T-cell (primary cell): ENCODE measurements around the gene PDE4DIP. TPM values are rescaled to one million over a fixed set of nuclear protein-coding genes. Genes with fewer than 3 reads are reported as not detected.
"Not testable (repeated sequence)": the region's sequence is repeated elsewhere in the genome, so short reads cannot be mapped to it uniquely, and the experiment has no call there.

Experiments used
- ATAC-seq, 4 experiments: fragments of 200-7000 bp in 3 of 4; fragments of 150-1000 bp in 1 of 4; cut with Tn5 transposase; replicated peaks in 1 of 4; 1 replicate in 3 of 4; 2 replicates in 1 of 4; pipeline ENCODE4 v1.10.0; 2021; ENCODE audit warnings: moderate library complexity in 3 of 4, mild to moderate bottlenecking in 2 of 4, moderate number of reproducible peaks in 1 of 4
- CTCF ChIA-PET, 2 donors: fragments of 300-600 bp; sonication (Branson Sonifier 250); formaldehyde crosslinking; loops; one replicate each; lab custom pipeline; 2022; ENCODE audit warnings: antibody characterized with exemption in 2 of 2; lab: Charles Lee
- POLR2A ChIA-PET, 2 donors: fragments of 300-600 bp; sonication (Branson Sonifier 250); formaldehyde crosslinking; loops; one replicate each; lab custom pipeline; 2022; ENCODE audit warnings: antibody characterized with exemption in 2 of 2; lab: Charles Lee
- DNase-seq, 35 experiments: peaks; one replicate each; pipeline versions ENCODE4 v3.0.0 to v3.0.0-alpha.2; 2013 to 2023
- H3K27ac ChIP-seq: one replicate; pipeline ENCODE4 v1.5.1; 2013; ENCODE audit warnings: low read length
- H3K27me3 ChIP-seq, 2 experiments: replicated peaks in 1 of 2; 1 replicate in 1 of 2; 2 replicates in 1 of 2; pipeline versions ENCODE4 v1.6.1 to v1.7.0; 2013; ENCODE audit warnings: low read length in 1 of 2, mixed read lengths in 1 of 2; ENCODE audit not compliant: control insufficient read depth in 2 of 2, insufficient read depth in 2 of 2; ENCODE audit errors: extremely low read depth in 1 of 2
- H3K36me3 ChIP-seq, 2 donors: 1 replicate in 1 of 2; 2 replicates in 1 of 2; pipeline versions ENCODE4 v1.6.1 to v1.7.0; 2013; ENCODE audit warnings: low read length in 1 of 2; ENCODE audit not compliant: control insufficient read depth in 2 of 2, insufficient read depth in 1 of 2; ENCODE audit errors: extremely low read depth in 1 of 2
- H3K4me1 ChIP-seq, 2 experiments: 1 replicate in 1 of 2; 2 replicates in 1 of 2; pipeline versions ENCODE4 v1.6.1 to v1.7.0; 2013; ENCODE audit warnings: low read length in 2 of 2, mixed read lengths in 1 of 2; ENCODE audit not compliant: insufficient read depth in 2 of 2, control insufficient read depth in 1 of 2; ENCODE audit errors: extremely low read depth in 1 of 2
- H3K4me3 ChIP-seq, 2 donors: 1 replicate in 1 of 2; 2 replicates in 1 of 2; pipeline versions ENCODE4 v1.5.1 to v1.7.0; 2013; ENCODE audit warnings: mild to moderate bottlenecking in 2 of 2, low read length in 1 of 2, moderate library complexity in 1 of 2; ENCODE audit not compliant: control insufficient read depth in 1 of 2; ENCODE audit errors: extremely low read depth in 1 of 2
- H3K9me3 ChIP-seq: 2 replicates; pipeline ENCODE4 v1.7.0; 2013
- H3K27ac Mint-ChIP-seq, 2 donors: one replicate each; pipeline ENCODE4 v1.8.0; 2020 to 2021; ENCODE audit warnings: mild to moderate bottlenecking in 2 of 2, mixed read lengths in 2 of 2
- H3K27me3 Mint-ChIP-seq, 2 donors: one replicate each; pipeline ENCODE4 v1.8.0; 2021 to 2022; ENCODE audit warnings: mixed read lengths in 2 of 2
- H3K36me3 Mint-ChIP-seq: one replicate; pipeline ENCODE4 v1.8.0; 2021; ENCODE audit warnings: mixed read lengths
- H3K4me1 Mint-ChIP-seq, 3 donors: one replicate each; pipeline ENCODE4 v1.8.0; 2020 to 2022; ENCODE audit warnings: mixed read lengths in 3 of 3, mild to moderate bottlenecking in 1 of 3
- H3K4me3 Mint-ChIP-seq, 3 donors: one replicate each; pipeline ENCODE4 v1.8.0; 2020 to 2022; ENCODE audit warnings: mild to moderate bottlenecking in 3 of 3, mixed read lengths in 3 of 3, moderate library complexity in 3 of 3
- H3K9me3 Mint-ChIP-seq, 3 donors: one replicate each; pipeline ENCODE4 v1.8.0; 2020 to 2022; ENCODE audit warnings: mixed read lengths in 3 of 3
- WGBS: methylation state at CpG from one replicate; pipeline ENCODE4 v1.1.5; 2013; ENCODE audit warnings: missing lambda C conversion rate; ENCODE audit not compliant: insufficient coverage; 5-methylcytosine and 5-hydroxymethylcytosine counted together
- total RNA-seq, 35 experiments: library from RNA in 6 of 35; stranded (reverse) in 6 of 35; fragments of 120-200 nt in 1 of 35; gene quantifications; one replicate each; pipeline versions ENCODE4 v1.2.1 to v1.2.4 and lab custom pipeline; 2013 to 2026

The PDE4DIP gene
- total RNA-seq, 5 donors from 2014 or later (not counting 1 experiment from before 2014, with no cell fraction given): 37.0 to 98.1 (median 71.7) TPM

GRCh38 chr1:149002664-149003063, 158.4 kb downstream of the PDE4DIP start:
- H3K27ac ChIP-seq, H3K9me3 Mint-ChIP-seq, H3K4me1 Mint-ChIP-seq, H3K27me3 ChIP-seq, H3K27ac Mint-ChIP-seq, H3K36me3 Mint-ChIP-seq, H3K9me3 ChIP-seq, H3K4me1 ChIP-seq, H3K27me3 Mint-ChIP-seq, CTCF ChIA-PET, H3K4me3 Mint-ChIP-seq, POLR2A ChIA-PET, ATAC-seq, H3K36me3 ChIP-seq, H3K4me3 ChIP-seq, DNase-seq: not testable (repeated sequence)
- no CpG with 5 or more reads among the region's 8 CpGs for WGBS

DNA sequence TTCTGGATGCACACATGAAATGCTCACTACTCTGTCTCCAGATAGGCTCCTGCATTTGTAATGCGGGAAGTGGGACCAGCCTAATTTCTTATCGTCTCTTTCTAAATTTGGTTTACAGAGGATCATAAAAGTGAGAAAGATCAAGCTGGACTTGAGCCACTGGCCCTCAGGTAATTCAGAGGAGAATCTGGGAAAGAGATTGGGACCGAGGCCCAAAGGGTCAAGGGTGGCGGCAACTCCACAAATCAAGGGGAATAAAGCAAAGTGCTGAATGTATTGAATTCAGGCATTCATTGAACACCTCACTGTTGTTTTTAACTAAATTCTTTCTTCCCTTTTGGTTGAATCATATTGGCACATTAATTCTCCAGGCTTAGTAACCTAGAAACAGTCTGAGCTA, 164.1 kb downstream of the PDE4DIP start:
- POLR2A ChIA-PET, H3K4me1 Mint-ChIP-seq, DNase-seq, H3K4me3 ChIP-seq, H3K4me3 Mint-ChIP-seq, CTCF ChIA-PET, H3K27me3 Mint-ChIP-seq, H3K36me3 Mint-ChIP-seq, H3K27ac ChIP-seq, H3K9me3 ChIP-seq, H3K9me3 Mint-ChIP-seq, H3K27me3 ChIP-seq, ATAC-seq, H3K4me1 ChIP-seq, H3K36me3 ChIP-seq, H3K27ac Mint-ChIP-seq: not testable (repeated sequence)
- no CpG with 5 or more reads among the region's 4 CpGs for WGBS

DNA sequence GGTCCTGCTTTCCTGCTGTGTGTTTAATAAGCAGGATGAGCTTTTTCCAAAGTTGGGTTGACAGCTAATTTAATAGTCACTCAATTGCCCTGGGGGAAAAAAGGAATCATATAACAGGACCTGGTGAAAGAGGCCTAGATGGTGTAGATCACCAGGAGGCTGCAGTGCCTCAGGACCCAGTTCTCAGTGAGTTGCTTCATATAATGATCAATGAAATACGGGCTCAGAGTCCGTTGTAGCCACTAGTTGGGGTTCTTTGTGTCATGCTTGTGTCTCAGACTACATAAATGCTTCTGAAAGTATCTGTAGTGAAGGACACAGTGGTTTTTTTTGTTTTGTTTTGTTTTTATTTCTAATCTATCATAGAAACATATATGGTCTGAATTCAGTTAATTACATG, 164.5 kb downstream of the PDE4DIP start:
- ATAC-seq, H3K27ac Mint-ChIP-seq, H3K27me3 Mint-ChIP-seq, H3K9me3 ChIP-seq, H3K27ac ChIP-seq, POLR2A ChIA-PET, CTCF ChIA-PET, DNase-seq, H3K36me3 Mint-ChIP-seq, H3K4me1 ChIP-seq, H3K4me3 Mint-ChIP-seq, H3K4me1 Mint-ChIP-seq, H3K36me3 ChIP-seq, H3K9me3 Mint-ChIP-seq, H3K27me3 ChIP-seq, H3K4me3 ChIP-seq: not testable (repeated sequence)
- no CpG with 5 or more reads among the region's 2 CpGs for WGBS

GRCh38 chr1:149009761-149010160, 165.5 kb downstream of the PDE4DIP start:
- H3K27me3 Mint-ChIP-seq, H3K36me3 ChIP-seq, H3K9me3 Mint-ChIP-seq, H3K27me3 ChIP-seq, H3K4me1 ChIP-seq, H3K36me3 Mint-ChIP-seq, H3K27ac ChIP-seq, H3K4me3 ChIP-seq, DNase-seq, ATAC-seq, H3K9me3 ChIP-seq, CTCF ChIA-PET, H3K4me3 Mint-ChIP-seq, POLR2A ChIA-PET, H3K27ac Mint-ChIP-seq, H3K4me1 Mint-ChIP-seq: not testable (repeated sequence)
- WGBS: no CpG with 5 or more reads among the region's 3 CpGs

GRCh38 chr1:149012599-149012998, 168.4 kb downstream of the PDE4DIP start:
- H3K4me3 ChIP-seq, H3K36me3 ChIP-seq, H3K27me3 ChIP-seq, ATAC-seq, POLR2A ChIA-PET, DNase-seq, H3K4me3 Mint-ChIP-seq, H3K27ac ChIP-seq, H3K27me3 Mint-ChIP-seq, CTCF ChIA-PET, H3K27ac Mint-ChIP-seq, H3K9me3 ChIP-seq, H3K4me1 ChIP-seq, H3K4me1 Mint-ChIP-seq, H3K9me3 Mint-ChIP-seq, H3K36me3 Mint-ChIP-seq: not testable (repeated sequence)
- WGBS: no CpG with 5 or more reads among the region's 5 CpGs

DNA sequence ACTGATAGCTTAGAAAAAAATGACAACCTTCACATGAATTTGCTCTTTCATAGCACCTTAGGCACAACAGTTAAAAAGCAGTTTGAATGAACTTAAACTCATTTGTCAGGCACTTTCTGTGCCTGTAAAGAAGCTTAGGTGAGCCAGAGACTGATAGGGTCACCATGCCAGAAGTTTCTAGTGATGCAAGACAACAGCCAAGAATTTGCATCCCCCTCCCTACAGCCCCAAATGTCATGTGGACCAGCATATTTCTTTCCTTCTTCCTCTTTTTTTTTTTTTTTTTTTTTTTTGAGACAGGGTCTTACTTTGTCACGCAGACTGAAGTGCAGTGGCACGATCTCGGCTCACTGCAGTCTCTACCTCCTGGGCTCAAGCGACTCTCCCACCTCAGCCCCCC, 169.3 kb downstream of the PDE4DIP start:
- H3K27me3 ChIP-seq, H3K4me3 Mint-ChIP-seq, H3K4me3 ChIP-seq, H3K4me1 ChIP-seq, H3K36me3 Mint-ChIP-seq, H3K9me3 ChIP-seq, H3K27ac ChIP-seq, POLR2A ChIA-PET, CTCF ChIA-PET, H3K27me3 Mint-ChIP-seq, H3K36me3 ChIP-seq, H3K9me3 Mint-ChIP-seq, H3K4me1 Mint-ChIP-seq, DNase-seq, H3K27ac Mint-ChIP-seq, ATAC-seq: not testable (repeated sequence)
- no CpG with 5 or more reads among the region's 4 CpGs for WGBS

- ATAC-seq, H3K36me3 ChIP-seq, H3K4me1 ChIP-seq, H3K4me3 ChIP-seq, H3K4me1 Mint-ChIP-seq, H3K27me3 ChIP-seq, H3K27ac ChIP-seq, H3K27me3 Mint-ChIP-seq, DNase-seq, POLR2A ChIA-PET, H3K36me3 Mint-ChIP-seq, H3K4me3 Mint-ChIP-seq, H3K9me3 Mint-ChIP-seq, H3K9me3 ChIP-seq, H3K27ac Mint-ChIP-seq, CTCF ChIA-PET: not testable (repeated sequence)
- no CpG with 5 or more reads among the region's 3 CpGs for WGBS
Observed at GRCh38 chr1:149015522-149015921, 171.3 kb downstream of the PDE4DIP start.
